Mesothelial cell of epicardium (in vitro differentiated cells): Measurements from ENCODE around the gene GSTA3. TPM values are rescaled to one million over a fixed set of nuclear protein-coding genes. Genes with fewer than 3 reads are reported as not detected.

Experiments
- DNase-seq, 2 experiments: peaks; one replicate each; pipeline ENCODE4 v3.0.0; 2021; ENCODE audit warnings: low spot score in 2 of 2; ENCODE audit not compliant: unreplicated experiment in 2 of 2
- H3K27ac Mint-ChIP-seq: 2 replicates; pipeline ENCODE4 v1.8.0; 2021; ENCODE audit warnings: mixed read lengths
- H3K27me3 Mint-ChIP-seq: 2 replicates; pipeline ENCODE4 v1.8.0; 2021; ENCODE audit warnings: low read depth, mixed read lengths
- H3K36me3 Mint-ChIP-seq: 2 replicates; pipeline ENCODE4 v1.8.0; 2021; ENCODE audit warnings: mixed read lengths
- H3K4me1 Mint-ChIP-seq: 2 replicates; pipeline ENCODE4 v1.8.0; 2021; ENCODE audit warnings: mixed read lengths
- H3K4me3 Mint-ChIP-seq: 2 replicates; pipeline ENCODE4 v1.8.0; 2021; ENCODE audit warnings: mild to moderate bottlenecking, moderate library complexity, mixed read lengths
- H3K9me3 Mint-ChIP-seq: 2 replicates; pipeline ENCODE4 v1.8.0; 2021; ENCODE audit warnings: mixed read lengths
- total RNA-seq: library from RNA; stranded (reverse); gene quantifications from 3 replicates; pipeline ENCODE4 v1.2.1, GENCODE V29; 2021
- TF ChIP-seq, protein P1 (sequence below): fragments of 200-600 bp; sonication (generic); IDR thresholded peaks from one replicate; pipeline ENCODE4 v1.5.0; 2021; ENCODE audit warnings: antibody characterized with exemption; ENCODE audit not compliant: unreplicated experiment

GSTA3 gene
- total RNA-seq, 1 donor from 2014 or later: not detected

DNA sequence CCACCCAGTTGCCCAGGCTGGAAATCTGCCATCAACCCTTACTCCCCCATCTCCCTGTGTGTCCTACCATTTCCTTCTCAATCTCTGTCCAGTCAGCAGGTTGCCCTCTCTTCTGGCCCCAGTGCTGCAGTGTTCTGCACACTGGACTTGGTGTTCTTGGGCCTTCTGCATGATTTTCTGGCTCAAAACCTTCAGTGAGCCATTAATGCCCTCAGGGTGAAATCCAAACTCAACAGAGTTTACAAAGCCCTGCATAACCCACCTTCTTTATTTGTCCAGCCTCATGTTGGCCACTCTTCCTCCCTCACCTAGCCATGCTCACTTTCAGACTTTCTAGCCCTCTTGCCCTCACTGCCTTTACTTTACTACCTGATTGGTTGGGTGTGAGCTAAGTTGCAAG, 5.0 kb upstream of the GSTA3 start:
- no peaks in the 10 kb centered on the region for H3K27me3 Mint-ChIP-seq
- peaks cover 9% of the 10 kb centered on the region for H3K9me3 Mint-ChIP-seq
- TF ChIP-seq, protein P1, sequence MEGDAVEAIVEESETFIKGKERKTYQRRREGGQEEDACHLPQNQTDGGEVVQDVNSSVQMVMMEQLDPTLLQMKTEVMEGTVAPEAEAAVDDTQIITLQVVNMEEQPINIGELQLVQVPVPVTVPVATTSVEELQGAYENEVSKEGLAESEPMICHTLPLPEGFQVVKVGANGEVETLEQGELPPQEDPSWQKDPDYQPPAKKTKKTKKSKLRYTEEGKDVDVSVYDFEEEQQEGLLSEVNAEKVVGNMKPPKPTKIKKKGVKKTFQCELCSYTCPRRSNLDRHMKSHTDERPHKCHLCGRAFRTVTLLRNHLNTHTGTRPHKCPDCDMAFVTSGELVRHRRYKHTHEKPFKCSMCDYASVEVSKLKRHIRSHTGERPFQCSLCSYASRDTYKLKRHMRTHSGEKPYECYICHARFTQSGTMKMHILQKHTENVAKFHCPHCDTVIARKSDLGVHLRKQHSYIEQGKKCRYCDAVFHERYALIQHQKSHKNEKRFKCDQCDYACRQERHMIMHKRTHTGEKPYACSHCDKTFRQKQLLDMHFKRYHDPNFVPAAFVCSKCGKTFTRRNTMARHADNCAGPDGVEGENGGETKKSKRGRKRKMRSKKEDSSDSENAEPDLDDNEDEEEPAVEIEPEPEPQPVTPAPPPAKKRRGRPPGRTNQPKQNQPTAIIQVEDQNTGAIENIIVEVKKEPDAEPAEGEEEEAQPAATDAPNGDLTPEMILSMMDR: no peak
- no peak overlapping the region for H3K4me3 Mint-ChIP-seq
- DNase-seq: no peak
- no peak overlapping the region for H3K27ac Mint-ChIP-seq
- no peaks in the 10 kb centered on the region for H3K36me3 Mint-ChIP-seq
- peaks cover 17% of the 10 kb centered on the region for H3K4me1 Mint-ChIP-seq

DNA sequence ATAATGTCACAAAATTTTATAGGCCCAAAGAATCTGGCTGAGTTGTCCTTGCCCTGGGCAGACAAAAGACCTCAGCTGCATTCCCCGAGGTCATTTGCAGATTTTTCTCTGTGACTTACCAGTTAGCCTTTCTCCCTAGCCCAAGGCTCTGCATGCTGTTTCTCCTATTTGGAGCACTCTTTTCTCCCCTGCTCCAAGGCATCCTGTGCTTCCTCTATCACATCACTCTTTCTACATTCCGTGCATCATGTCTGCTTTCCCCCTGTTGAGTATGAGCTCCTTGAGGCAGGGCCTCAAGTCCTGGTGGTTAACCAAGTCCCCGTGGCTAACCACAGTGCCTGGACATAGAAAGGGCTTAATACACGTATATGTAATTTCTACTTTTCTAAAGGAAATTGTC, 593 bp upstream of the GSTA3 start:
- TF ChIP-seq, protein P1: no peak

DNA sequence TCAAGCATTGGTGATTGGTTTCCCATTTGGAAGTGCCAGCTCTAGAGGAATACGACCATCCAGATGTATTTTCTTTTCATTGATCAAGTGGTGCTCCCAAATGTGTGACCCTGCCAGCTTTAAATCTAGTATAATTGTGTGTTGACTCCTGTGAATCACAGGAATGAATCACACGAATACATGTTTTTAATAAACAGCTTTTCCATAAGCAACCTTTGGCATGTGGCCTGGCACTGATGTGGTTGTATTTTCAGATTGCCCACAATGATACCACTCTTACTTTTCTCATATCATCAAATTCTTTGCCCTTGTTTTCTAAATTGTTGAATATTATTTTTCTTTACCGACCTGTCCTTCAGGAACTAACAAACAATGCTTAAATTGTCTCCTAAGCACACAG, 367 bp downstream of the GSTA3 start:
- Mint-ChIP-seq H3K27ac (no peak overlapping the region), H3K9me3 (peaks cover 4% of the 10 kb centered on the region), H3K4me3 (no peak overlapping the region), H3K4me1 (no peaks in the 10 kb centered on the region), H3K27me3 (no peaks in the 10 kb centered on the region), H3K36me3 (no peaks in the 10 kb centered on the region)
- no peak for DNase-seq
- TF ChIP-seq, protein P1: no peak

More for the DNA sequence above, 593 bp upstream of the GSTA3 start:
- H3K4me3 Mint-ChIP-seq: no peak overlapping the region
- H3K27ac Mint-ChIP-seq: no peak overlapping the region
- H3K27me3 Mint-ChIP-seq: no peaks in the 10 kb centered on the region
- H3K36me3 Mint-ChIP-seq: no peaks in the 10 kb centered on the region
- H3K9me3 Mint-ChIP-seq: peaks cover 12% of the 10 kb centered on the region
- no peak for DNase-seq
- no peaks in the 10 kb centered on the region for H3K4me1 Mint-ChIP-seq

DNA sequence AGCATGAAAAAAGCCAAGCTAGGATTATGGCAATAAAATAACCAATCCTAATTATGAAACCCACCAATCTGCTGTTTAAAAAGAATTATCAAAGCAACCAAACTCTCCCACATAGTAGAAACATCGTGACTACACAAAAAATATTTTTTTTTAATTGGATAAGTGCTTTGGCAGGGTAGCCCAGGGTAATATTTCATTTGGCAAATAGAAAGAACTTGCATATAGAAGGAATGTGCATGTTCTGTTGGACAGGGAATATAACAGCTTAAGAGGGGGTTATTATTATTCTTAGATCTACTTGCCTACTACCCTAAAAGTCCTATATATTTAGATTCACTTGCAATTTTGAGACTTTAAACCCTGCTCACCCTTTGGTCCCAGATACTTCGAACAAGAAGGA, 972 bp downstream of the GSTA3 start:
- H3K27ac Mint-ChIP-seq: no peak overlapping the region
- H3K4me3 Mint-ChIP-seq: no peak overlapping the region
- H3K27me3 Mint-ChIP-seq: no peaks in the 10 kb centered on the region
- no peak for DNase-seq
- TF ChIP-seq, protein P1: no peak
- H3K4me1 Mint-ChIP-seq: no peaks in the 10 kb centered on the region
- H3K9me3 Mint-ChIP-seq: peaks cover 4% of the 10 kb centered on the region
- H3K36me3 Mint-ChIP-seq: no peaks in the 10 kb centered on the region

DNA sequence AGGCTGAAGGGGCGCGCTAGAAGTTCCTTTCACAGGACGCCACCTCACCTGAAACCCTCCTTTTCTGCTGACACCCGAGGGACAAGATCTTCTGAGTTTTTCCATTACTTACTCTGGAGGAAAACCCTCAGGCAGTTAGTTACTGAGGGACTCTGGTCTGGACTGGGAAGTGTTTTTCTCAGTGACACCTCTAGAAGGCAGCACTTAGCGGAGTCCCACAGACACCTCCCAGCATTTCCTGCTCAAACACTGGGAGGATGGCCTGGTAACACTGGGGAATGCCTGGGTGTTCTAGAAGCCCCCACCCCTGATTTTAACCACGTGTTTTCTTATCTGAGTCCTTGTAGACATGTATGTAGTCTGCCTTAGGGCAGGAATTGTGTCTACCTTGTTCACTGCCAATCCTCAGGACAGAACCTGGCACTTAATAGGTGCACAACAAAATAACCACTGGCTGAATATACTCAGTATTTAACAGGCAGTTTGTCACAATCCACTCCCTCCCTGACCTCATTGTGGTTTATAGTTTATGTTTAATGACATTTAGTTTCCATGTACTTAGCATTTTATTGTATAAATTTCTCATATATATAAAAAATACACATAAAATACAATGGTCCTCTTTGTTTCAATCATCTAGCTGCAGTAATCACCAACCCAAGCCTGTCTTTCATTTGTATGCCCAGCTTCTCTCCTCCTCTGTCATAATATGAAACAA, 4.8 kb downstream of the GSTA3 start:
- Mint-ChIP-seq H3K4me1 (no peaks in the 10 kb centered on the region), H3K4me3 (no peak overlapping the region), H3K36me3 (no peaks in the 10 kb centered on the region), H3K27ac (no peak overlapping the region), H3K9me3 (peaks cover 4% of the 10 kb centered on the region), H3K27me3 (no peaks in the 10 kb centered on the region)
- TF ChIP-seq, protein P1: no peak
- DNase-seq: no peak
